ENCODE measurements around the gene ADGRG1. TPM values are rescaled to one million over a fixed set of nuclear protein-coding genes. Genes with fewer than 3 reads are reported as not detected.

Gene ADGRG1
- total RNA-seq, 1 donor from 2014 or later: 47.4 TPM

DNA sequence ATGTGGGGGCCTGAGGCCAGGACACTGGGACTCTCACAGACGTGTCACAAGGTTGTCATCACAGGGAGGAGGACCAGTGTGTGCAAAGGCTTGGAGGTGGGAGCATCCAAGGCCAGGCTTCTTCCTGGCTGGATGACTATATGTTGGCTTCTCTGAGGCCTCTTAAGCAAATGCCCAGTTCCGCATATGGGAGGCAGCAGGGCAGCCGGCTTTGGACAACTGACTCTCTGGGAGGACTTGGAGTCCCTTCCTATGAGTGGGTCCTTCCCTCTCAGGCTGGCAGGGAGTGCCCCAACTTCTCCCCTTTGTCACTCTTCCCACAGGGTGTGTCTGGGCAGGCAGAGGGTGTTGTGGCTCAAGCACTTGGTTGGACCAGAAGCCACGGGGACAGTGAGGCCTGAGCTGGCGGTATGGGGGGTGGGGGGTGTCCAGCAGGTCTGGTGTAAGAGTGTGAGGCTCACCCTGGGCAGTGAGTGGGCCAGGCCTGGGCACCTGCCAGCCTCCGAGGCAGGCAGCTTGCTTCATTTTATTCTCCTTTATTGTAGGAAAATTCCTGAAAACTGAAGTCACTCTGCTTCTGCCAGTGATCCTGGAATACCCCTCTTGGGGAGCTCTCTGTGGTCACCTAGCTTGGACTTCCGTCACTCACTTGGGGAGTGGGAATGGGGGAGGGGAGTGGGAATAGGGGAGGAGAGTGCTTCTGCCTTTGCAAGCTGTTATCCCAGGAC, 14.9 kb downstream of the ADGRG1 start:
- no peak for ATAC-seq
- no peak for DNase-seq (ENCODE audit: low spot score)
- intact Hi-C loops (cut with DNase I): no loop called here

GRCh38 chr16:57643910-57644309, 15.5 kb downstream of the ADGRG1 start:
- ATAC-seq: no peak
- intact Hi-C loops (cut with DNase I): no loop called here
- DNase-seq (ENCODE audit: low spot score): no peak

DNA sequence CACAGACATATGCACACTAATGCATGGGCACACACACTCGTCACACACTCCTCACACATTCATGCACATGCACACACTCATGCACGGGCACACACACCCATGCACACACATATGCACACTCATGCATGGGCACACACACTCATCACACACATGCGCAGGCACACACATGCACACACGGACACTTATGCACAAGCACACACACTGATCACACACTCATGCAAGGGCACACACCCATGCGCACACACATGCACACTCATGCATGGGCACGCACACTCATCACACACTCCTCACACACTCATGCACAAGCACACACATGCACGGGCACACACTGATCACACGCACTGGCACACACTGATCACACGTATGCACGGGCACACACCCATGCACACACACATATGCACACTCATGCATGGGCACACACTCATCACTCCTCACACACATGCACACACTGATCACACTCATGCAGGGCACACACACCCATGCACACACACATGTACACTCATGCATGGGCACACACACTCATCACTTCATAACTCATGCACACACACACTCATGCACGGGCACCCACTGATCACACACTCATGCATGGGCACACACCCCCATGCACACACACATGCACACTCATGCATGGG, 16.1 kb downstream of the ADGRG1 start:
- no peak for DNase-seq (ENCODE audit: low spot score)
- intact Hi-C loops (cut with DNase I): loop anchor here (5.0 kb wide), 1 partner anchor 42 kb away; no protein-coding TSS in a partner anchor
- ATAC-seq: no peak

DNA sequence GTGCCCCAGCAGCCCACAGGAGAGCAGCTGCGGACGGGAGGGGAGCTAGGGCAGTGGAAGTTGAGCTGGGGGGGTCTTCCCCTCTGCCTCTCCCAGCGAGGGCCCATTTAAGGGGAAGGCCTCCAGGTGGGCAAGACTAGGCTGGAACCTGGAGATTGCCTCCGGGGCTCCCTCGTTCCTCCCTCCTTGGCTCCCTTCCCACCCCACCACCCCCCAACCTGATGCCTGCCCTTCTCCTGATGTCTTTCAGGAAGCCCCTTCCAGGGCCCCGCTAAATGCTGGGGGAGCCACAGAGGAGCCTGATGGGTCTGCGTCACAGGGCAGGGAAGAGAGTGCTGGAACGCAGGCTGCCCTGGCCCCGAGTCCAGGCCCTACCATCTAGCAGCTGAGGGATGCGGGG, 16.7 kb downstream of the ADGRG1 start:
- DNase-seq (ENCODE audit: low spot score) (no peak), ATAC-seq (no peak)
- intact Hi-C loops (cut with DNase I): loop anchor here (5.0 kb wide), 1 partner anchor 43 kb away; no protein-coding TSS in a partner anchor

GRCh38 chr16:57645691-57646387, 17.4 kb downstream of the ADGRG1 start:
- DNase-seq (ENCODE audit: low spot score) (no peak), ATAC-seq (peak; percentile 35)
- intact Hi-C loops (cut with DNase I): loop anchor here (5.0 kb wide), 1 partner anchor 44 kb away; no protein-coding TSS in a partner anchor

GRCh38 chr16:57646388-57647039, 18.1 kb downstream of the ADGRG1 start:
- ATAC-seq (no peak), DNase-seq (ENCODE audit: low spot score) (no peak)
- intact Hi-C loops (cut with DNase I): loop anchor here (5.0 kb wide), 1 partner anchor 44 kb away; no protein-coding TSS in a partner anchor

DNA sequence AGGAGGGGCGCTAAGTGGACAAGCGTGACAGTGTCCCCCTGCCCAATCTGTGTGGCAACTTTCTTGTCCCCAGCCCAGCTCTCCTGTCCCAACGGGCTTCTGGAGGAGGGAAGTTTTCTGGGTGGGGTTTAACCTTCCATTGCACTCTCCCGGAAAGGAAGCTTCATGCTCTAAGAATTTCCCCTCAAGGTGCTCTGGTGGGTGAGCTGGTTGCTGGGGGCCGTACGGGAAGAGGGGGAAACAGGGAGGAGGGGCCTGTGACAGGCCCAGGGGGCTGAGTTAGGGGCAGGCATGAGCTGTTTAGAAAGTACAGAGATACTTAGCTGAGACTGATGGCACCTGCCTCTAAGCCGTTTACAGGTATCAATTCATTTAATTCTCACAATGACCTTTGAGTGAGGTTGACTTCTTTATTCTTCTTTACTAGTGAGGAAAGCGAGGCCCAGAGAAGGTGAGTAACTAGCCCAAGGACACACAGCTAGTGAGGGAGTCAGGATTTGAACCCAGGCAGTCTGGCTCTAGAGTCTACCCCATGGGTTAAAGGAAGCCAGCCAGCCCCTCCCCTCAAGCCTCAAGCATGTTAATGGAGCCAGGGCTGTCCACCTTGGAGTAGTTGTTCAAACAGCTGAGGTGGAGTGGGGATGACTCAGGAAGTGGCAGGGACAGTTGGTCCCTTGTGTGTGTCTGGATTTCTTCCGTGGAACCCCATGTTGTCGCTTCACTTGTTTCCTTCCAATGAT, 18.9 kb downstream of the ADGRG1 start:
- ATAC-seq (no peak), DNase-seq (ENCODE audit: low spot score) (no peak)
- intact Hi-C loops (cut with DNase I): loop anchor here (5.0 kb wide), 1 partner anchor 45 kb away; no protein-coding TSS in a partner anchor

GRCh38 chr16:57648125-57648524, 19.7 kb downstream of the ADGRG1 start:
- ATAC-seq: peak; percentile 7
- intact Hi-C loops (cut with DNase I): loop anchor here (5.0 kb wide), 1 partner anchor 46 kb away; no protein-coding TSS in a partner anchor
- DNase-seq (ENCODE audit: low spot score): no peak

DNA sequence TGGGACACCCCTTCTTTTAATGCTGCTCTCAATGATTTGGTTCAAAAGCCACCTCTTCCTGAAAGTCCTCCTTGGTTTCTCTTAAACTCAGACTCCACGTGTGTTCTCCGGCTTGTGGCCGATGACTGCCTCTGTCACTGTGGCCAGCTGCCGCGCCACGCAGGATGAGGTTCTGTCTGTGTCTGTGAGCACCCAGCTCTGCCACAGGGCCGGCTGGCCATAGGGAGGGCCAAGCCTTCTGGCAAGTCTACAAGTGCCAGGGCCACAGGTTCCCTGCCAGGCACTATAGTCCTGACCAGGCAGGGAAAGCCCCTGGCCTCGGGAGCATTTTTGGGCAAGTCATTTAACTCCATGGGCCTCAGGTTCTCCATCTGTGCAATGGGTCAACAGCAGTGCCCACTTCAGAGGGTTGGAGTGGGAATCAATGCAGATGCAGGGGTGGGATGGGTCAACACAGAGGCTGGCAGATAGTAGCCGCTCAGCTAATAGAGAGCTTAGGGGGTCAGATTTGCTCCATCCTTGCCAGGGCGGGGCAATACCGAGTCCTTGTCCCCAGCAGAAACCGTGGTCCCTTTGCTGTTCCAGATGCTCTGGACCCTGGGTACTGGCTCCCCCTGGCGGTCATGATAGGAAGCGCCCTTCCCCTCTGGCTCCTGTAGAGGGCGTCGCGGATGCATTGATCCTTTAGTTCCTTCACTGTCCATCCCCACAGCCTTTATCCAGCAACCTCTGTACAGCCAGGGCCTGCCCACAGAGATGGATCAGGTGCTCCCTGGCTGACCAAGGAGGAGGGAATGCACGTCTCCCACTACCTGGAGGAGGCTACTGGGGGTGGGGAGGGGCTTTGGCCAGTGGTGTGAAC, 20.4 kb downstream of the ADGRG1 start:
- intact Hi-C loops (cut with DNase I): loop anchor here (5.0 kb wide), 1 partner anchor 47 kb away; no protein-coding TSS in a partner anchor
- DNase-seq (ENCODE audit: low spot score) (peak; percentile 81), ATAC-seq (peak; percentile 44)

DNA sequence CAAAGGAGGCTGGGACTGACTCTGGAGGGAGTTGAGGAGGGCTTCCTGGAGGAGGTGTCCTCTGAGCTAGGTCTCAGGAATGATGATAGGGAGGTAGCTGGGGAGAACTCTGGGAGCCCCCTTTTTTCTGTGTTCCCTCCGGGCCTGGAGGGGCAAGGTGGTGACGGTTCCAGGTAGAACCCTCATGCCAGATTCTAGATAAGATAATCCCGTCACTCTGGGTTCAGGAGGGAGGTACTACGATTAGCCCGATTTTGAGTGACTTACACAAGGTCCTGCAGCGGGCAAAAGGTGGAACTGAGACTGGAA, 21.0 kb downstream of the ADGRG1 start:
- ATAC-seq (no peak), DNase-seq (ENCODE audit: low spot score) (no peak)
- intact Hi-C loops (cut with DNase I): loop anchor here (5.0 kb wide), 1 partner anchor 47 kb away; no protein-coding TSS in a partner anchor

- no peak for DNase-seq (ENCODE audit: low spot score)
- ATAC-seq: no peak
- intact Hi-C loops (cut with DNase I): loop anchor here (5.0 kb wide), 1 partner anchor 48 kb away; no protein-coding TSS in a partner anchor
Observed at GRCh38 chr16:57649846-57650245, 21.4 kb downstream of the ADGRG1 start.

DNA sequence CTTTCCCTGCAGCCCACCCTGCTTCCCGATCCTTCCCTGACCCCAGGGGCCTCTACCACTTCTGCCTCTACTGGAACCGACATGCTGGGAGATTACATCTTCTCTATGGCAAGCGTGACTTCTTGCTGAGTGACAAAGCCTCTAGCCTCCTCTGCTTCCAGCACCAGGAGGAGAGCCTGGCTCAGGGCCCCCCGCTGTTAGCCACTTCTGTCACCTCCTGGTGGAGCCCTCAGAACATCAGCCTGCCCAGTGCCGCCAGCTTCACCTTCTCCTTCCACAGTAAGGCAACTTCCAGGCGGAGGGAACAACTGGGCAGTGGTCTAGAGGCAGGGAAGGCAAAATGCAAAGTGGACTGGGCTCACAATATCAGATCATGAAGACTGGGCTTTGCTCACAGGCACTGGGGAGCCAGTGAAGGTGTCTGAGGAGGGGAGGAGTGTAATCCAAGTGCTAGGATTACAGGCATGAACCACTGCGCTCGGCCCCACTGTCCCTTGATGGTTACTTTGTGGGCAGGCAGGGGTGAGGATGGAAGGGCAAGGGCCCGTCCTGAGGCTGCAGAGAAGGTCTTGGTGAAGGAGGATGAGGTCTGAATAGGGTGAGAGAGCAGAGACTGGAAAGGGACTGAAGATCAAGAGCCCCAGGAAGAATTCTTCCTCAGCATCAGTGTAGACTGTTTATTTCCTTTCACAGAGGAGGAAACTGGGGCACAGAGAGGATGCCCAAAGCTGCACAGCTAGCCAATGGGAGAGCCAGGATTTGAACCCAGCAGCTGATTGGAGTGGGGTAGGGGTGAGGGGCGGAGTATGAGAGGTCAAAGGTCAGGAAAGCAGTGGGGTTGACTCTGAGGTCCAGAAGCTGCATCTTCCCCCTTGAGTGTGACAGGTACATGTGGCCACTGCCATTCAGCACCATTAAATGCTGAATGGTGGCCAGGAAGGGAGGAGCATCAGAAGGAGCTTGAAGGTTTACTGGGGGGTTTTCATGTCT, 23.2 kb downstream of the ADGRG1 start:
- intact Hi-C loops (cut with DNase I): no loop called here
- no peak for DNase-seq (ENCODE audit: low spot score)
- ATAC-seq: no peak

GRCh38 chr16:57652695-57653471, 24.5 kb downstream of the ADGRG1 start:
- ATAC-seq: no peak
- intact Hi-C loops (cut with DNase I): no loop called here
- no peak for DNase-seq (ENCODE audit: low spot score)

DNA sequence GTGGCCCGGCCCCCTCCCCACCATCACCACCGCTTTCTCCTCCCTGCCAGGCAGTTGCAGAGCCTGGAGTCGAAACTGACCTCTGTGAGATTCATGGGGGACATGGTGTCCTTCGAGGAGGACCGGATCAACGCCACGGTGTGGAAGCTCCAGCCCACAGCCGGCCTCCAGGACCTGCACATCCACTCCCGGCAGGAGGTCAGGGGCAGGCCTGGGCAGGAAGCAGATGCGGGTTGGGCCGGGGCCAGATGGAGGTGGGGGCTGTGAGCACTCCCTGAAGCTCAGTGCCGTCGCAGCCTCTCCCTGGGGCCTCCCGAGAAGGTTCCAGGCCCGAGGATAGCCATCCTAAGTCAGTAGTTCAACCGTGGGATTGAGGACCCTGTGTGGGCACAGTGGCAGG, 25.5 kb downstream of the ADGRG1 start:
- ATAC-seq: no peak
- intact Hi-C loops (cut with DNase I): no loop called here
- no peak for DNase-seq (ENCODE audit: low spot score)

- no peak for DNase-seq (ENCODE audit: low spot score)
- no peak for ATAC-seq
- intact Hi-C loops (cut with DNase I): no loop called here
Observed at GRCh38 chr16:57656342-57656955, 28.0 kb downstream of the ADGRG1 start.

All from sciatic nerve (tissue), 2 donors.